DMS53 treated with DMSO at 0.1 percent for 48 hours (cell line): Measurements from ENCODE around the gene ZNF407.

ENCODE experiments used
- DNase-seq: peaks from one replicate; lab custom pipeline; 2025; ENCODE audit not compliant: unreplicated experiment; lab: John Stamatoyannopoulos, UW

ZNF407 gene

DNA sequence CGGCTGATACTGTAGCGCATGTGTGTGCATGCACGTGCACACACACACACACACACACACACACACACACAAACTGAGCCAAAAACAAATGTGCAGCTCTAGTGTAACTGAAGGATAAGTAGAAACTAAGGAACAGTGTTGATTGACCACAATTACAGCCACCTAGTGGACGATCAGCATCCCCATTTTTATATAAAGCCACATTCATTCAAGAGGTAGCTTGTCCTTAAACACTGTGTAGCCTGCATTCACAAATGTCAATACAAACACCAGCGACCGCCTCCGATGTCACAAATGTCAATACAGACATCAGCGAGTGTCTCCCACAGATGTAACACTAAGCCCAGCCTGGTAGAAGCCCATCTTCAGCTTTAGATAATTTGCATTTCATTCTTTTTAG is 443.9 kb downstream of the ZNF407 start:
- peak; percentile 65 for DNase-seq

GRCh38 chr18:75043478-75043877 is 445.8 kb downstream of the ZNF407 start:
- no peak for DNase-seq

GRCh38 chr18:75044296-75044695 is 446.6 kb downstream of the ZNF407 start:
- DNase-seq = no peak

DNA sequence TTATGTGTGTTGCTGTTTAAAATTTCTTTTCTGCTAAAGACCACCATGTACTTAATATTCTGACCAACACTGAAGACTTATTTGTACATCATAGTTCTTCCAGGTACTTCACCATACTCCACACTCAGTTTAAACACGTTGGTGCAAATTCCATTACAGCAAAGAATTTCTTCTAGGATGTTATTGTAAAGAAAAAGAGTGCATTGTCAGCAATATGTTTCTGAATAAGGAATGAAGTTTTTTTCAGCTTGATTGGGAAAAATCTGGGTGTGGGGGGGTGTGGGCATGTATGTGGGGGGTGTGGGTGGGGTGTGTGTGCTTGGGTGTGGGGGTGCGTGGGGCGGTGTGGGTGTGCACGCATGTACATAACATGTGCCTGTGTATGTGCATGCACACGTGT is 447.1 kb downstream of the ZNF407 start:
- no peak for DNase-seq

DNA sequence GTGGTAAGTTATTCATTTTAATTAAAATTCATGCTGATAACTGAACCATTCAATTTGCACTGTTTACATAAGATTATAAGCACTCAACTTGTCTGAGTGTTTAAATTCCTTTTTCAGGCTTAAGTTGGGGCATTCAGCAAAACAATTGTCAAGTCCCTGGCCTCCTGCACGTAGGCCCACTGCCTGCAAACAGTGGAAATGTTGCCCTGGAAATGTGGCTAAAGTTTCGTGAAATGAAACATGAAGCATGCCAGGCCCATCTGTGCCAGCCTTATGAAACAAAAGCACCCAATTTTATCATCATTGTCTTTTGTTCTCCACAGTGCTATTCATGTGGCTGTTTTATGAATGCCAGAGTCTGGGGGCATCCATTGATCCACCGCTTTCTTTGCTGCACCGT is 447.6 kb downstream of the ZNF407 start:
- no peak for DNase-seq

GRCh38 chr18:75047240-75047961 is 449.7 kb downstream of the ZNF407 start:
- DNase-seq = no peak

DNA sequence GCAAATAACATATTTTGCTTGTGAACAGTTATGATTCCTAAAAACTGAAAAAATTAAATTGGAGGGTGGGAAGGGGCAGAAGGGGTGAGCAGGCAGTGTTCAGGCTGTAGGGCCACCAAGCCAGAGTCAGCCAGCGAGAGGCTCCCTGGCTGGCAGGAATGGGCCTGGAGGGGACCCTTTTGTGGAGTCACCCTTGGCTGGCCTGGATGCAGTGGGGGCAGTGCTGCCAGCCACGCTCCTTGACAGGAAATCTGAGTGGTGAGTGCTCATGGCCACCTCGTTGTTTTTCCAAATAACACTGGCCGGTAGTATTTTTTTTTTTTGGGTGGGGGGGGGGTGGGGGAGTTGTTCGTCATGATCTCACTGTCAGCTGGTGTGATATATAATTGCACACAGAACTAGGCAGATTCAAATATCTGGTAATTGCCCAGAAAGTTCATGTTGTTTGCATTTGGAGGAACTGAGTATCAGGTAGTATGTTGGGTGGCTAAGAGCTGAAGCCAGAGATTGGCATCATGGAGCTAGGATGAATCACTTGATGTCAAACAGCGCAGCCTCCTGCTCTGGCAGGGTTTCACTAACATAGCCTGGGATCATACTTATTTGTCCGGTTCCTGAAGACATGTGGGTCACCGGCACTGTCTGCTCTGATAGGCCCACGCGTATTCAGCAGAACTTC is 451.2 kb downstream of the ZNF407 start:
- DNase-seq = no peak

DNA sequence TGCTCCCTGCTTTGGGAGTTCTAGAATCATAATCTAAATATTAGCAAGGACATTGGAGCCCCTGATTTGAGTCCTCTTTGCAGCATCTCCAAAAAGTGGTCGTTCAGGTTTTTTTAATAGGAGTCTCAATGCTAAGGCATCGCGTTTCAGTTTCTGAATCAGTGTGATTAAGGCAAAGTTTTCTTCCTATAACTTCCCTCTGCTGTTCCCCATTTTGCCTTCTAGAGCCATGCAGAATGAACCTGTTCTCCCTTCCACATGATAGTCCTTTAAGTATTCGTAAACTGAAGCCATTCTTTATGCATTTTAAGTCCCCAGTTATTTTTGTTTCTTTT is 451.8 kb downstream of the ZNF407 start:
- no peak for DNase-seq

DNA sequence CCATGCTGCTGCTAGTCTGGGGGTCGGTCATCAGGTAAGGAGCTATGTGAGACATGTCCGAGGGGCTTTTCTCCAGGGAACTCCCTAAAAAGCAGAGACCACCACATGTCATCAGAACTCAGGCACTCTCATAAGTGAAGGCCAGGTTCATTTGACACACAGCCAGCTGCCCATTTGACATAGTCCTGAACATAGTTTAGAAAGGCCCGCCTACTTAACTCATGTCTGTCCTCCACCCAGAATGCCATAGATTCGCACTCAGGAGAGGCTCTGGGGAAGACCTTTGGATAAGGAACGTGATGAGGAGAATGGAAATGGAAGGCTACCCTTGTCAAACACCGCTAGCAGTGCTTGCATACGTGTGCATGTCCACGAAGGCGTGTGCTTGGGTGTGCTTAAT is 454.1 kb downstream of the ZNF407 start:
- DNase-seq = no peak

DNA sequence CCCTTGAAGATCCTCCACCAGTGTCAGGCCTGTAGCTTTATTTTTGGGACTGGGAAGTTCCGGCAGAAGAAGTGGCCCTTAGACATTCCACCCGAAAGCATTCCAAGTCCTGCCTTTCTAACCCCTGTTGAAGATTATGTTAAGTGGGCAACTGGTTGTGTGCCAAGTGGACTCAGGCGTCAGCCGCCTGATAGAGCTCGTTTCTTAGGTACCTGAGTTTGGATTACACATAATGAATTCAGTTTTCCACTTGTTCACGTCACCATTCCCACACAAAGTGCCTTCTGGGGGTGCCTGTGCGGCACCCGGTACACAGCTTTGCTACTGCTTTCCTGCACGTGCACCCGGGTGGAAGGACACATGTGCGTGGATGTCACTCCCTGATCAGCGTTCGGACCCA is 454.8 kb downstream of the ZNF407 start:
- no peak for DNase-seq

- no peak for DNase-seq
Measured at GRCh38 chr18:75053028-75053629, 455.5 kb downstream of the ZNF407 start.

DNA sequence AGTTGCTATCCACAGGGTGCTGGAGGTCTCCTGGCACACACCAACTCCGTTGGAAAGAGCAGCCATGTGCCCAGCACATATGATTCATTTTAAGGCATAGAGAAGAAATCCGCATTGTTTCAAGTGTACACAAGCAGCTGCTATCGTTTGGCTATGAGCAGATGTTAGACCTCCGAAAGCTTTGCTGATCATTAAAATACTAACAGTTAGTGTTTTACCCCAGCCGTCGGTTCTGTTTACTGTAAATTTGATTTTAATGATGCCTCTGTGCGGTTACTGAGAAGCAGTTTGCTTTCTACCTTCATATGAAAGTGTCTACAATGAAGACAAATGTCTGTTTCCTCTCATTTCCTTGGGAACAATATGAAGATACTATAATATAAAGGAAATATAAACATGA is 456.4 kb downstream of the ZNF407 start:
- no peak for DNase-seq

GRCh38 chr18:75054611-75055010 is 456.9 kb downstream of the ZNF407 start:
- no peak for DNase-seq

- DNase-seq = no peak
Measured at GRCh38 chr18:75057169-75057960, 459.7 kb downstream of the ZNF407 start.

GRCh38 chr18:75060185-75060584 is 462.5 kb downstream of the ZNF407 start:
- DNase-seq = no peak

- no peak for DNase-seq
Measured at GRCh38 chr18:75062297-75062886, 464.7 kb downstream of the ZNF407 start.

GRCh38 chr18:75063196-75063595 is 465.5 kb downstream of the ZNF407 start:
- no peak for DNase-seq

GRCh38 chr18:75063615-75064512 is 466.2 kb downstream of the ZNF407 start:
- no peak for DNase-seq

GRCh38 chr18:75064513-75064905 is 466.8 kb downstream of the ZNF407 start:
- no peak for DNase-seq

GRCh38 chr18:75065251-75066000 is 467.8 kb downstream of the ZNF407 start:
- DNase-seq = no peak
